Nephron (organoid): ENCODE data around the gene PCBP3.
"Not testable (repeated sequence)": the region's sequence is repeated elsewhere in the genome, so short reads cannot be mapped to it uniquely, and the experiment has no call there.

Experiments used
- H3K27ac Mint-ChIP-seq, 3 experiments: 2 replicates each; pipeline ENCODE4 v1.8.0; 2020; ENCODE audit warnings: mixed read lengths in 3 of 3, mild to moderate bottlenecking in 2 of 3, moderate library complexity in 1 of 3
- H3K27me3 Mint-ChIP-seq: 2 replicates; pipeline ENCODE4 v1.8.0; 2021; ENCODE audit warnings: low read depth, mild to moderate bottlenecking, moderate library complexity, mixed read lengths
- H3K36me3 Mint-ChIP-seq: 2 replicates; pipeline ENCODE4 v1.8.0; 2020; ENCODE audit warnings: low read depth, mixed read lengths
- H3K4me1 Mint-ChIP-seq: 2 replicates; pipeline ENCODE4 v1.8.0; 2020; ENCODE audit warnings: mixed read lengths
- H3K4me3 Mint-ChIP-seq, 3 experiments: 2 replicates each; pipeline ENCODE4 v1.8.0; 2020; ENCODE audit warnings: mild to moderate bottlenecking in 3 of 3, mixed read lengths in 3 of 3, moderate library complexity in 2 of 3
- H3K9me3 Mint-ChIP-seq: 2 replicates; pipeline ENCODE4 v1.8.0; 2020; ENCODE audit warnings: mixed read lengths
- TF ChIP-seq, protein P1 (sequence below), 3 experiments: fragments of 200-600 bp; sonication (generic); IDR thresholded peaks; one replicate each; pipeline ENCODE4 v1.5.0; 2021; ENCODE audit warnings: antibody characterized with exemption in 3 of 3; ENCODE audit not compliant: unreplicated experiment in 3 of 3

Gene PCBP3

GRCh38 chr21:45598666-45599065 lies 44.9 kb upstream of the PCBP3 start:
- H3K4me3 Mint-ChIP-seq = no peak overlapping the region
- peaks cover 32% of the 10 kb centered on the region for H3K27me3 Mint-ChIP-seq
- peaks cover 11% of the 10 kb centered on the region for H3K9me3 Mint-ChIP-seq
- H3K27ac Mint-ChIP-seq = no peak overlapping the region
- TF ChIP-seq, protein P1, sequence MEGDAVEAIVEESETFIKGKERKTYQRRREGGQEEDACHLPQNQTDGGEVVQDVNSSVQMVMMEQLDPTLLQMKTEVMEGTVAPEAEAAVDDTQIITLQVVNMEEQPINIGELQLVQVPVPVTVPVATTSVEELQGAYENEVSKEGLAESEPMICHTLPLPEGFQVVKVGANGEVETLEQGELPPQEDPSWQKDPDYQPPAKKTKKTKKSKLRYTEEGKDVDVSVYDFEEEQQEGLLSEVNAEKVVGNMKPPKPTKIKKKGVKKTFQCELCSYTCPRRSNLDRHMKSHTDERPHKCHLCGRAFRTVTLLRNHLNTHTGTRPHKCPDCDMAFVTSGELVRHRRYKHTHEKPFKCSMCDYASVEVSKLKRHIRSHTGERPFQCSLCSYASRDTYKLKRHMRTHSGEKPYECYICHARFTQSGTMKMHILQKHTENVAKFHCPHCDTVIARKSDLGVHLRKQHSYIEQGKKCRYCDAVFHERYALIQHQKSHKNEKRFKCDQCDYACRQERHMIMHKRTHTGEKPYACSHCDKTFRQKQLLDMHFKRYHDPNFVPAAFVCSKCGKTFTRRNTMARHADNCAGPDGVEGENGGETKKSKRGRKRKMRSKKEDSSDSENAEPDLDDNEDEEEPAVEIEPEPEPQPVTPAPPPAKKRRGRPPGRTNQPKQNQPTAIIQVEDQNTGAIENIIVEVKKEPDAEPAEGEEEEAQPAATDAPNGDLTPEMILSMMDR (IDR thresholded peaks at IDR 0.05; ENCODE audit: unreplicated experiment in 3 of 3) = no peak
- no peaks in the 10 kb centered on the region for H3K4me1 Mint-ChIP-seq
- H3K36me3 Mint-ChIP-seq = no peaks in the 10 kb centered on the region

DNA sequence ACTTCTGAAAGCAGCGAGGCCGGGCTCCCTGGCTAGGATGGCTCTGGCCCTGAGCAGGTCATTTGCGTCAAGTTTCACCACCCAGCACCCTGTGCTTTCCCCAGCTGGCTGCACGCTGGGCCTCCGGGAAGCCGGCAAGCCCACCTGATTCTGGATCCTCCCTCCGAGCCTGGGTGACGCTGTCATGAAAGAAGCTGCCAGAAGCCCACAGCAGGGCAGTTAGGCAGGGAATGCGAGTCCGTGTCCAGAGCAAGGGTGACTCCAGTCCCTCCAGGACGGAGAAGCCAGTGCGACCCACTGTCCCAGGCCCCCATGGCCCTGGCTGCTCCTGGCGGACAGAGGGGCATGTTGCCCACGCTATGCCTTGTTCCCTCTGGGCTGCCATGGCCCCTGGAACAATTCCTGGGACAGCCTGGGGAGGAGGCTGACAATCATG lies 44.4 kb upstream of the PCBP3 start:
- no peaks in the 10 kb centered on the region for H3K36me3 Mint-ChIP-seq
- H3K4me3 Mint-ChIP-seq = no peak overlapping the region
- H3K27me3 Mint-ChIP-seq = peaks cover 31% of the 10 kb centered on the region
- H3K9me3 Mint-ChIP-seq = peaks cover 16% of the 10 kb centered on the region
- no peaks in the 10 kb centered on the region for H3K4me1 Mint-ChIP-seq
- TF ChIP-seq, protein P1 (IDR thresholded peaks at IDR 0.05; ENCODE audit: unreplicated experiment in 3 of 3) = no peak
- H3K27ac Mint-ChIP-seq = no peak overlapping the region

GRCh38 chr21:45600248-45600647 lies 43.3 kb upstream of the PCBP3 start:
- peaks cover 26% of the 10 kb centered on the region for H3K27me3 Mint-ChIP-seq
- no peak overlapping the region for H3K27ac Mint-ChIP-seq
- H3K36me3 Mint-ChIP-seq = no peaks in the 10 kb centered on the region
- H3K9me3 Mint-ChIP-seq = peaks cover 19% of the 10 kb centered on the region
- no peaks in the 10 kb centered on the region for H3K4me1 Mint-ChIP-seq
- TF ChIP-seq, protein P1 (IDR thresholded peaks at IDR 0.05; ENCODE audit: unreplicated experiment in 3 of 3) = no peak
- H3K4me3 Mint-ChIP-seq = no peak overlapping the region

DNA sequence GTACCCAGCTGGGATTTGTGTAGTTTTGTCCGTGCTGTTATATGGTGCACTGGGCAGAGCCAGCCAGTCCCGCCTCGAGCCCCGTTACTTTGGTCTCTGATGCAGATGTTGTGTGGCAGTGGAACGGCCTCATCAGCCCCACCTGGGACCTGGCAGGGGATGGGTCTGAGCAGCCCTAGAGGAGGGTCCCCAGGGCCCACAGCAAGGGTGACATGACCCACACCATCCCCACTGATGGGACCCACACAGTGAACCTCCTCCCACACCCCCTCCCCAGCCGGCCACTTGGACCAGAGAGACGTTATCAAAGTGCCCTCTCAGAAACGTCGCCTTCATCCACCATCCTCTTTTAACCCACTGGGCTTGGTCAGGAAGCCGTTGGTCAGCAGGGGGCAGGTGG lies 42.0 kb upstream of the PCBP3 start:
- no peaks in the 10 kb centered on the region for H3K4me1 Mint-ChIP-seq
- peaks cover 20% of the 10 kb centered on the region for H3K27me3 Mint-ChIP-seq
- H3K36me3 Mint-ChIP-seq = no peaks in the 10 kb centered on the region
- H3K9me3 Mint-ChIP-seq = peaks cover 19% of the 10 kb centered on the region
- no peak overlapping the region for H3K4me3 Mint-ChIP-seq
- TF ChIP-seq, protein P1 (IDR thresholded peaks at IDR 0.05; ENCODE audit: unreplicated experiment in 3 of 3) = no peak
- no peak overlapping the region for H3K27ac Mint-ChIP-seq

DNA sequence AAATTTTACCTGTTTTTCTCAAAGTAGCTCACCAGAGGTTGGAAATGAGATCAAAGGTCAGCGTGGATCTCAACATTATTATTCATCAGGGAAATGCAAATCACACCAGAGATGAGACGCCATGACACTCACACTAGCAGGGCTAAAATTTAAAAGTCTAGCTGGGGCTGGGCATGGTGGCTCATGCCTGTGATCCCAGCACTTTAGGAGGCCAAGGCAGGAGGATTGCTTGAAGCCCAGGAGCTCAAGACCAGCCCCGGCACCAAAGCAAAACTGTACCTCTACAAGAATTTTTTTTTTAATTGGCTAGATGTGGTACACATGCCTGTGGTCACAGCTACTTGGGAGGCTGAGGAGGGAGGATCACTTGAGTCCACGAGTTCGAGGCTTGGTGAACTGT lies 41.4 kb upstream of the PCBP3 start:
- no peaks in the 10 kb centered on the region for H3K36me3 Mint-ChIP-seq
- no peak overlapping the region for H3K27ac Mint-ChIP-seq
- peaks cover 15% of the 10 kb centered on the region for H3K27me3 Mint-ChIP-seq
- TF ChIP-seq, protein P1 (IDR thresholded peaks at IDR 0.05; ENCODE audit: unreplicated experiment in 3 of 3) = no peak
- peaks cover 16% of the 10 kb centered on the region for H3K9me3 Mint-ChIP-seq
- no peak overlapping the region for H3K4me3 Mint-ChIP-seq
- H3K4me1 Mint-ChIP-seq = no peaks in the 10 kb centered on the region

- TF ChIP-seq, protein P1 (IDR thresholded peaks at IDR 0.05; ENCODE audit: unreplicated experiment in 3 of 3) = no peak
- Mint-ChIP-seq H3K36me3 (no peaks in the 10 kb centered on the region), H3K4me1 (no peaks in the 10 kb centered on the region)
Observed at GRCh38 chr21:45603481-45603880, 40.0 kb upstream of the PCBP3 start.

DNA sequence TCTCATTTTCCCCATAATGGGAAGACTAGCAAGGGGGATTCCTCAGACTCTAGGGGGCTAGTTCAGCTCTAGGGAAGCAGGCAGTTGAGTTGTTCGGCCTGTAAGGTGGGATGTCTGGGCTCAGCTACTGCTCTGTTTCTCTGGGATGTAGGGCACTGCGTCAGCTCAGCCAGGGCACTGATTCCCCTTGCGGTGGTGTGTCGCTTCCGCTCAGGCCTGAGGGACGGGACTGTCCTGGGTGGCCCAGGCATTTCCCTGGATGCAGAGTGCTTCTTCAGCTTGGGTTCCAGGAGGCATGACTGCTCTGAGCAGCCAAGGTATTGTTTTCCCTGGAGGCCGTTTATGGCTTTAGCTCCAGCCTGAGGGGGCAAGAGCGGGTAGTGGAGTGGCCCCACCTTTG lies 38.8 kb upstream of the PCBP3 start:
- H3K27me3 Mint-ChIP-seq = peaks cover 24% of the 10 kb centered on the region
- not testable (repeated sequence) for H3K4me3 Mint-ChIP-seq, H3K36me3 Mint-ChIP-seq, H3K27ac Mint-ChIP-seq, H3K4me1 Mint-ChIP-seq
- peaks cover 16% of the 10 kb centered on the region for H3K9me3 Mint-ChIP-seq

More at GRCh38 chr21:45603481-45603880, 40.0 kb upstream of the PCBP3 start:
- H3K27ac Mint-ChIP-seq = no peak overlapping the region
- H3K4me3 Mint-ChIP-seq = no peak overlapping the region
- peaks cover 18% of the 10 kb centered on the region for H3K27me3 Mint-ChIP-seq
- H3K9me3 Mint-ChIP-seq = peaks cover 16% of the 10 kb centered on the region
